ENCODE data around the gene SH3PXD2A.
"Not testable (repeated sequence)": the region's sequence is repeated elsewhere in the genome, so short reads cannot be mapped to it uniquely, and the experiment has no call there.

The SH3PXD2A gene

DNA sequence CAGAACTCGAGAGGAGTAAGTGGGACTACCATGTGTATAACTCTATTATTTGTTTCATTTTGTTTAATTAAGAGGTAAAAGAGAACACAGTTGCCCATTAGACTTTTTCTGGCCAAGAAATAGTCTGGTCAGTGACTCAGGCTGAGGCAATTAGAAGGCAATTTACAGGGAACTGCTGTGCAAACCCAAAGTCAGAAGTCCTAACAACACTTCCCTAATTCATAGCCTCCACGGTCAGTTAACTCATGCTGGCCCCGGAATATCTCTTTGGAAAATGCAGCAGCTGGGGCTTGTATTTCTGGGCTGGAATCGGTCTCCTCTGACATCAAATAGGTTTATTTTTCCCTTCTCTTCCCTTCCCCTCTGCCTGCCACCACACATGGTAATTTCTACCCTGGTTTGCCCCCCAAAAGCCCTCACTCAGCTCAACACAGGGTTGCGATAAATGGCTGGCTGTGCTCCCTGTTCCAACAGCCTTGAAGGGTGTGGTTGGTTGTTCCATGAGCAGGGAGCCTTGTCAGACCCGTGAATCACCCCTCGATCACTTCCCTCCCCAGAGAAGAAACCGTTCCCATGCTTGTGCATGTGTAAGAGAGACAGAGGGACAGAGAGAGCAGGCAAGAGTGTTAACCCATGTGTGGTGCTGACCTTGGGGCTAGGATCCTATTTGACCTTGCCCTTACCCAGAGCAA is 5.3 kb downstream of the SH3PXD2A start:
- DNase-seq: peak; percentile 86

DNA sequence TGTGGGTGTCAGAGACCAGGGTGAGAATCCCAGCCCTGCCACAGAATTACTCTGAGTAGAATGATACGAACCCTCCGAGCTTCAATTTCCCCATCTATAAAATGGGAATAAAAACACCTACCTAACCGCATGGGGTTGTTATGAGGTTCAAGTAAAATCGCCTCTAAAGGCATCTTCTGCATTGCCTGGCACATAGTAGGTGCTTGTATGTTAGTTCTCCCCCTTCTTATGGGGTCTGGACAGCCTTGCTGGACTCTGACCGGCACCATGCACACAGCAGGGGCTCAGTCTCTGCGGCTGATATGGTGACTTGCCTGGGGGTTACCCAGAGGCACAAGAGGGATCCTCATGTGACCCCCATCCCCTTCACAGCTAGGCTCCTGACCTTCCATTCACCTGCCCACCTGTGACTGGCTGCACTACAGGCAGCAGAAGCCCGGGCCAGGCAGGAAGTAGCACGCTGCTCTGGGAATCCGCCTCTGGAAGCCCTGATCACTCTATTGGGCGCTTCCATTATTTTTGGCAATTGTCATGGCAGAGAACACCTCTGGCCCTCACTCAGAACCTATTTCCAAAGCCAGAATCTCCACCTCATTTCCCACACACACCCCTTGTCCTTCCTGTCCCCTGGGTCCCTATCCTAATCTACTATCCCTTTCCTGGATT is 6.0 kb downstream of the SH3PXD2A start:
- no peak for DNase-seq

DNA sequence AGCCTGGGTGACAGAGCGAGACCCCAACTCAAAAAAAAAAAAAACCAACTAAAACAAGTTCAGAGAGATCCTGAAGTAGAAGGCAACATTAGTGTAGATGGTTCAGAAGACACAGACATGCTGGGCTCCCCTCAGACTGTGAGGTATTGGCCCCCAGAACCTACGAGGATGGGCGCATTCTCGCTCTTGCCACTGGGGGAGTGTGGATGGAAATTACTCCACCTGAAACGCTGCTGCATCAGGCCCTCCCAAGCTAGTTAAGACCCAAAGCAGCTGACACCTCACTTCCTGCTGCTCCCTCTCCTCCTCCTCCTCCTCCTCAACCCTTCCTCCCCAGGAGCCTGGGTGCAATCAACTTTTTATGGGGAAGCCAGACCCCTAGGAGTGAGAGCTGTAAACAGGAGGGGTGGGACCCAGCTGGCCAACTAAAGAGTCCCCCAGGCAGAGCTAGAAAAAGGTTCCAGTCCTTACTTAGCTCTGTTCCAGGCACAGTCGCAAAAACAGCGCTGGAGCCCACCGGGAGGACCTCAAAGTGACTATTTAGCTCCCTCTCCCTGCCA is 7.4 kb downstream of the SH3PXD2A start:
- DNase-seq: no peak

DNA sequence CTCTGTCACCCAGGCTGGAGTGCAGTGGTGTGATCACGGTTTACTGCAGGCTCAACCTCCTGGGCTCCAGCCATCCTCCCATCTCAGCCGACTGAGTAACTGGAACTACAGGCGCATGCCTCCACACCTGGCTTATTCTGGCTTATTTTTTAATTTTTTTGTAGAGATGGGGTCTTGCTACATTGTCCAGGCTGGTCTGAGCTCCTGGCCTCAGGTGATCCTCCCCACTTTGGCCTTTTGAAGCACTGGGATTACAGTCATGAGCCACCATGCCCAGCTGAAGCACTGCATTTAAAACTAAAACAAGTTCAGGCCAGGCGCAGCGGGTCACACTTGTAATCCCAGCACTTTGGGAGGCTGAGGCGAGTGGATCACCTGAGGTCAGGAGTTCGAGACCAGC is 8.0 kb downstream of the SH3PXD2A start:
- DNase-seq: no peak

DNA sequence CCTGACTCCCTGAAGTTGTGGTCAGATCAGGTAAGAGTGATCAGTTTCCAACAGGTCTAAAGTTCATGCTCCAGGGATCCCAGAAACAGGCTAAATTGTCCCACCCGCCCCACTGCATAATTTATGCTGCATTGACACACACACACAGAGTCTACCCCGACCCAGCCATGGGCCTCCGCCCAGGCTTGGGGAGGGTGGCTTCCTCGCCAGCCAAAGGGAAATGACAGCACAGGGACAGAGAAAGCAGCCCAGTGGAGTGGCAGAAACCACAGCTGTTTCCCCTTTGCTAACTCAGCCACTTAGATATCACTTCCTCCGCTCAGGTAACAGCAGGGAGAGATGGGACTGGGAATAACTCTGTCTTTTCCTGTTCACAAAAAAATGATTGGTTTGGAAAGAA is 9.4 kb downstream of the SH3PXD2A start:
- no peak for DNase-seq

DNA sequence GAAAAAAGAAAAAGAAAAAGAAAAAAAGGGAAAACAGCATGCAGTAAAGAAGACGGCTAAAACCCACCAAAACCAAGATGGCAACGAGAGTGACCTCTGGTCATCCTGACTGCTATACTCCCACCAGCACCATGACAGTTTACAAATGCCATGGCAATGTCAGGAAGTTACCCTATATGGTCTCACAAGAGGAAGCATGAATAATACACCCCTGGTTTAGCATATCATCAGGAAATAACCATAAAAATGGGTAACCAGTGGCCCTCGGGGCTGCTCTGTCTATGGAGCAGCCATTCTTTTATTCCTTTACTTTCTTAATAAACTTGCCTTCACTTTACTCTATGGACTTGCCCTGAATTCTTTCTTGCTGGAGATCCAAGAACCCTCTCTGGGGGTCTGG is 10.0 kb downstream of the SH3PXD2A start:
- DNase-seq: not testable (repeated sequence)

DNA sequence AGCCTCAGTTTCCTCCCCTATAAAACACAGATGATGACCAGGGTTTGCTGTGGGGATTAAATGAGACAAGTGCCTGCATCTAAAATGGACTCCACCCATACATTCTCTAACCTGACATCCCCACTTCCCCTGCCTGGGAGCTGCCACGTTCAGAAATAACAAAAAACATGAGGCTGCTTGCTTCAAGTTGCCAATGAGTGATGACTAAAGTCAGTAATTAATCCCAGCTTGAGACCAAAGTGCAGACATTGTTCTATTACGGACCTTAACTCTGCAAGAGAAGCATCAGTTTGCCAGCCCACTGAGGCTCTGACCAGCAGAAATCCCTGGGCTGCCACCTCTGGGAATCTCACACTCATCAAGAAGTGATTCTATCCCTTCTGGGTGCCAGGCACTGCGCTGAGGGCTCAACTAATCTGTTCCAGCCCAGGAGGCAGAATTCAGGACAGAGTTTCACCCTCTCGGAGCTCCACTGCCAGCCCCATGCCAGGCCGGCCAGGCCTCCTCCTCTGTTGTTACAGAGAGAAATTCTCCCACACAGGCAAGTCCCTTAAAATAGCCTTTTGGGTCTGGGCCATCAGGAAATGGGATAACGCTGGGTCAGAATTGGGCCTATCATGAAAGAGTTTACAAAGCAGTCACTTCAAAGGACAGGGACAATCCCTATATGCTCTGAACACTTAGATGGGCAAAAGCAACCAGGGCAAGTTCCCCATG is 11.4 kb downstream of the SH3PXD2A start:
- peak; percentile 27 for DNase-seq

DNA sequence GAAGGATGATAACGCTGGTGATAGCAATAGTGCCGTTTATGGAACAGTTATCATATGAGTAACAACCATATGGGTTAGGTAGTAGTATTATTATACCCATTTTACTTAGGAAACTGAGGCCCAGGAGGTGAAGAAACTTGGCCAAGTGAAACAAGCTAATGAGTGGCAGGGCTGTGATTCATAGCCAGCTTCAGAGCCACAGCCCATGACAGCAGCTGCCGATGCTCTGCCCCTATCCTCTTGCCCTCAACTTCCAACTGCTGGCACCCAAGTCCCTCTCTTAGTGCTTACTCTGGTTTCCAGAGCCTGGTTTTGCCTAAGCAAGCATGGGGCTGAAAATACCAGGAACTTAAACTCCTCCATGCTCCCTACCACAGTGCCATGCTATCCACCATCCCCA is 12.3 kb downstream of the SH3PXD2A start:
- DNase-seq: no peak

DNA sequence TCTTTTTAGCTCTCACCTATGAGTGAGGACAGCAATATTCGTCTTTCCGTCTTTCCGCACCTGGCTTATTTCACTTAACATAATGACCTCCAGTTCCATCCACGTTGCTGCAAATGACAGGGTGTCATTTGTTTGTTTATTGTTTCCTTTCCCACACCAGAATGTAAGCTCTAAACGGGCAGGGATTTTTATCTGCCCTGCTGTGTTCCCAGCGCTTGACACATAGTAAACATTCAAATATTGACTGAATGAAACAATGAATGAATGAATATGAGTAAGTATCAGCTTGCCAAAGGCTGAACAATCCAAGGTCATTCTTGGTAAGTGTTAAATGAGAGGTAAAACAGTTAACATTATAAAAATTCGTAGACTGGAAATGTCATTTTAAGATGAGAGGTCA is 12.8 kb downstream of the SH3PXD2A start:
- no peak for DNase-seq

DNA sequence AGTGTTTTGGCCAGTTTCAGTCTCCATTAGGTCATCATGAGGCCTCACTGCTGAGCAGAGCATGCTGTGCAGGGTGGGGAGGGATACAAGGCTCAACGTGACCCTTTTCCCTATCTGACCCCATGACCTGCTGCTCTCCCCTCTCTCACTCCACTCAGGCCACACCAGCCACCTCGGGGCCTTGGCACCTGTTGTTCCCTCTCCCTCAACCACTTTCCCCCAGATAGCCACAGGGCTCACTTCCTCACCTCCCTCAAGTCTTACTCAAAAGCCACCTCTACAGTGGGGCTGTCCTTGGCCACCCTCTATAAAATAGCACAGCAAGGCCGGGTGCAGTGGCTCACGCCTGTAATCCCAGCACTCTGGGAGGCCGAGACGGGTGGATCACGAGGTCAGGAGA is 13.9 kb downstream of the SH3PXD2A start:
- no peak for DNase-seq

DNA sequence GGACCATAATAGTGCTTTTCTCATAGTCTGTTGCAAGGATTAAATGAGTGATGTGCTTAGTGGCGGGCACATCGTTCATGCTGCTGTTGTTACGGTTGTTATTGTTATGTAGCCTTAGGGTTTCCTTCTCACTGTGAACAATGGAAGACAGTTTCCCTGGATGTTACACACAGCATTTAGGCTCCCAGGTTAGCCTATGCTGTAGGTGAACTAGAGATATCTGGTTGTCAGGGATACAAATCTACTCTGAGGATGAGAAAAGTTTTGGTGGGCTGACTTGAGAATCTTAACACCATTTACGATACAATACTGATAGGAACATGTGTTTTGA is 14.7 kb downstream of the SH3PXD2A start:
- DNase-seq: no peak

DNA sequence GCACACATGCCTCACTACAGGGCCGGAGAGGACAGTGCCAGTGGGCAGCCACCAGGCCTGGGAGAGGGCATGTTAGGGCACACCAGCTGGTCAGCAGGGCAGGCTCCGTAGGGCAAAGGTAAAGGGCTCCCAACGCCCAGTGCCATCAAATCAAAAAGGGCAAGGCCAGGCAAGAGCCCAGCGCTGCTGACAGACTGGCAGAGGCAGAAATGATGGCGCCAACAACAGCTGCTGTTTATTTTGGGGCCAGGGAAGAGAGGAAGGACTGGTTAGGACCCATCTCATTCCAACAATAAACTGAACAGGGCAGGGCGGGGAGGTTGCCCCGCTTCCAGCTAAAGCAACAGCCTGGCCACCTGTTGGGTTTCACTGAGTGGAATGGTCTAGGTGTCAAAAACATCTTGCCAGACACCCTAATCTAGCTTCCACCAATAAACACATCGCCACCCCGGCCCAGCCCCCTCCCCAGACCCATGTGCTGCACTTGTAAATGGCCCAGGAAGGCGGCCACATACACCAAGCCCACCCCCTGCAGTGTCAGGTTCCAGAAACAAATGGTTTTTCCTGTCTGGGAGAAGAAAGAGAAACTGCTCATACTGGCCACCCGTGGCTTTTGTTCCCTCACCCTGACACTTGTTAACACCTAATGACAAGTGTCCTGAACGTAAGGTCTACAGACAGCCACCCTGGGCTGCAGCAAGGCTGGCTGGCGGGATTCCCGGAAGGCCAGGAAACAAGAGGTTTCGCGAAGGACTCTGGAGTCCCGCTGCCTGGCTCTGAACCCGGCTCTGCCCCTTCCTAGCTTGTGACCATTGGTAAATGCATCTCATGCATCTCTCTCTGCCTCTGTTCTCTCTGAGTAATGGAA is 15.3 kb downstream of the SH3PXD2A start:
- DNase-seq: no peak

DNA sequence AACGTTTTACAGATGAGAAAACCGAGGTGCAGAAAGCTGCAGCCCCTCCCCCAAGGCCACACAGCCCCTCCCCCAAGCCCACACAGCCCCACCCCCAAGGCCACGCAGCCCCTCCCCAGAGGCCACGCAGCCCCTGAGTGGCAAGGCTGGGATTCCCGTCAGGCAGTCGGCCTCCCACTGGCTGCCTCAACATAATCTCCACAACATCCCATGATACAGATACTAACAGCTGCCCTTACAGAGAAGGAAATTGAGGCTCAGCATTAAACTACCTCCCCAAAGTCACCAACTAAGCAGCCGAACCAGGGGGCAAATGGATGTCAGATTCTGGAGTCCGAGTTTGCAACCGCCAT is 15.9 kb downstream of the SH3PXD2A start:
- no peak for DNase-seq

DNA sequence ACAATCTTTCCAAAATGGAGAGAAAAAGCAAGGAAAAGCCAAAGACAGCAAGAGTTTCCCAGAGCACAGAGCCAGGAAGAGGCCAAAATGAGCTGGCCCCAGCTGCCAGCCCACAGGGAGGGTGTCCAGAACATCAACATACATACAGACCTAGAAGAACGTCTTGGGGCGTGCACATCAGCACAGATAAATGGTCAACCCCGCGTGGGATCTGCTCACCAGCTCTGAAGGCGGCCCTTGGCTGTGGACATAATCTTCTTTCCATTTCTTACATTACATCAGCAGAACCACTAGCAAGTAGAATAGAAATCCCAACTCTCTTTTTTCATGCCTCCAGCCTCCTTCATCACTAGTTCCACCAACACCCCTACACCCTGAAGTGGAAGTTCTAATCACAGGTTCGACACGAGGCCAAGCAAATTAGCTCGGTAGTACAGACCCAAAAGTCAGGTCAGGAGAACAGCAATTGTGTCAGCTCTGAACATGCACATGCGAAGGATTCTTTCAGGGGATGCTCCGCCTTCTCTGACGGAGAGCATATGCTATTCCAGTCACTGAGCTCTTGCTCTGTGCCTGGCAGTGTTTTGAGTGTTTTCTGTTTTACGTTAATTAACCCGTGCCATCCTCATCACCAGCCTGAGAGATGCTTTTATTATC is 16.4 kb downstream of the SH3PXD2A start:
- no peak for DNase-seq

DNA sequence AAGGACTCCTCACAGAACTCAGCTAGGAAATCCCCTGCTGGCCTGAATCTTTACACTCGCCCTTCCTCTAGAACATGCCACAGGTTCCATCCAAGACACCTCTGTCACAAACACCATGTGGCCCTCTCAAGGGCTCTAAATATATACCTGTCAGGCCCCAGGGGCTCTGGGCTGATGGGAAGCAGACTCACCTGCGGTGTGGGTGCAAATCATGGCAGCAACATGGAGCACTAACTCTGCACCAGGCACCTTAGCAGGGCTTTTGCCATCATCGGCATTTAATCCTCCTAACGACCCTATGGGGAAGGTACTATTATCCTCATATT is 17.3 kb downstream of the SH3PXD2A start:
- no peak for DNase-seq

DNA sequence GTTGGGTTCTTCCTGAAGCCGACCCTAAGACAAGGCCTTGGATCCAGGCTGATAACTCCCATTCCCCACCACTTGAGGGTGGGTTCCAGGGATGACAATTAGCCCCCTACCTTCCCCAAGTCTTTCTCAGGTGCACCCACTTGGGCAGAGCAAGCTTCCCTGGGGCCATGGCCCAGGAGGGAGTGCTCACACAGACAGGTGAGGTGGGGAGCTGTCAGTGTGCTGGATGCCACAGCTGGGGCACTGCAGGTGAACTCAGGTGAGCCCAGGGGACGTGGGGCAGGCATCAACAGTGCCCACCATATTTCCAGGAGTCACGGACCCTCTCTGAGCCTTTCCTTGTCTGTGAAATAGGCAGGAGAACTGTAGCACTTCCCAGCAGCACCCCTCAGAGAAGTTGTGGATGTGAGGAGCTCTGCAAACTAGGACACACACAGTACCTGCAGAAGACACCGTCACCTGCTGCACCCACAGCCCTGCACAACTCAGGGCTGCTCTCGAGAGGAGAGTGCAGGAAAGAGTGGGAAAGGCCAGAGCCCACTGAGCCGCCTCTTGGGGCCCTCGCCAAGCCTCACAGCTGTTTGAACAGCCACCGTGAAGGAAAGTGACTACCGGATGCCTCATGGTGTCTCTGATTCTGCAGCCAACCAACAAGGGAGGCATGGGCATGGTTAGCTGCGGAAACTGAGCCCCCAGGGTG is 17.9 kb downstream of the SH3PXD2A start:
- DNase-seq: no peak

DNA sequence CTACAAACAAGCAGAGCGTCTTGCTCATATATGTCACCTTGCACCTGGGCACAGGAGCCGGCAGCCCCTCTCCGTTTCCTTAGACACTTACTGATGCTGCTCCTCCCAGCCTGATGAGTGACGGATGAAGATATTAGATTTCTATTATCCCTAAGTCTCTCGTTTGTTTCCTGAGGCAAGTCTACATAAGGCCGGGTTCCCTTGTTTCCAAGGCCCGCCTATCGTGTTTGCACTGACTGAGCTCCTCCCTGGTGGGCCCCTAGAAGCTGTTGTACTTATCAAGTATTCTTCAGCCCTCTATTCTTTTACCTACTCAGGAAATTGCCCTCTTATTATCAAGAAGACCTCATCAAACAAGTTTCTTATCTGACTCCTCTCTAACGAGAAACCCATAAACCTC is 18.5 kb downstream of the SH3PXD2A start:
- no peak for DNase-seq

DNA sequence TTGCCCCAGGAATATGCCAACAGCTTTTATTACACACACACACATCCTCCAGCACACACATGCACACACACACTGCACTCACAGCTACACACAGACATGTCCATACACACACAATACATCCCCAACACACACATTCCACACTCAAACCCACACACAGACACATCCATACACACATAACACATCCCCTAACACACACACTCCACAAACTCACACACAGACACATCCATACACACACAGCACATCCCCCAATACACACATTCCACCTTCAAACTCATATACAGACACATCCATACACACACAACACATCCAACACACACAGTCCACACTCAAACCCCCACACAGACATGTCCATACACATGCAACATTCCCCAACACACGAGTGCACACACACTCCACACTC is 19.1 kb downstream of the SH3PXD2A start:
- no peak for DNase-seq

DNA sequence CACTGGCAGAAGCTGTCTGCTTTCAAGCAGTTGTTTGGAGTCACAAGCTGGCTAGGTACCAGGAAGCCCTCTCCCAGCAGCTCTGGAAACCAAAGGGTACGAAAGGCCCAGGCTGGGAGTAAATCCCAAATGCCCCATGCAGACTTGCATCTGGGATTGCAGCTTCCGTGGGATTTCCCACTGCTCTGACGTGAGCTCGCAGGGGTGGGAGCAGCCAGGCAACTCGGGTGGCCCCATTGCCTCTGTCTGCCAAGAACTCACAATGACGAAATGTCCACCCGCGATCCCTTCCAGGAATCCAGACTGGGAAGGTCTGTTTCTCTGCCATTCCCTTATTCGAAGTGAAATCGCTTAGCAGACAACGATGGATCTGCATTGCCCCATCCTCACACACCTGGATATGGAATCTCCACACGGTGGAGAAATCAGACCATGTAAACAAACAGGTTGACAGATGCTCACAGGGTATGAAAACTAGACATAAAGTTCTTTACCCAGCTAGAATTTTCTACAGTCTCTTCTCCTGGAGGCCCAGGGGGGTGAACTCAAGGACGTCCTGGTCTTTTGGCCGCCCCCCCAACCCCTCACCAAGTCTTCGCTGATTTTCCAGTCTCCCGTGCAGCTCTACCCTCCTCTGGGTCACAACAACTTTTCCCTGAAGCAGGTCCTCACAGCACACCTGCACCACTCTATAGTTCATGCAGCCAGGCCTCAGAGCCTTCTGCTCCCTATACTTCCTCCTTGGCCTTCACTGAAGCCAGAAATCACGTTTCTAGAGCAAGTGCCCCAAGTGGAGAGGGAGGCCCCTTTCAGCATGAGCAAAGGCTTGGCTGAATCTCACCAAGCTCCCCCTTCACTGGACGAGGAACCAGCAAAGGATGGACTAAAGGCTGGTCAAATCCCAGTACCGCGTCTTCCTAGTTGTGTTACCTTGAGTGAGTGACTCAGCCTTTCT is 20.0 kb downstream of the SH3PXD2A start:
- no peak for DNase-seq

DNA sequence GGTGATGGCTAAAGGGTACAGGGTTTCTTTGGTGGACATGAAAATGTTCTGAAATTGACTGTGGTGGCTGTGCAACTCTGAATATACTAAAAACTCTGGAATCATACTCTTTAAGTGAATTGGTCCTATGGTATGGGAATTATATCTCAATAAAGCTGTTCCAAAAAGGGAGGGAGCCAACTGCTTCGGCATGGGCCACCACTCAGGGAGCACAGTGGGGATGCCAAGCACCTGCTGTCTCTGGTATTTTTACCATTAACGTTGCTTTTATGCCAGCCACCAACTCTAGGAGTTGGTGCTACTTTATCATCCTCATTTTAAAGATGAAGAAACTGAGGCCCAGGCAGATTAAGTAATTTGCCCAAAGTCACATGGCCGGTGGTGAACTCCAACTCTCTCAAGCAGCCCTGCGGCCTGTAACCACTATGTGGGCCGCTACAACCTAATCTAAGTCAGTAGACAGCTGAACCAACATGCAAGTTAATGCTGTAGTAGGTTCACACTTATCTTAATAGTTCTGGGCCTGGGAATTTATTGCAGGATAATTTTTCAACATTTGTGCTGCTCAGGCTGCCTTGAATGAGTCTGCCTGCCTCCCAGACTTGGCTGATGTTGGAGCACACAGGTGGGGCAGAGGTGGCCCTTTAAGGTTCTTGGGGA is 20.8 kb downstream of the SH3PXD2A start:
- DNase-seq: no peak

Measured in EL (cell line).